DOHH2 (cell line): ENCODE measurements around the gene TBCD.

ENCODE experiments used
- H3F3A ChIP-seq: fragments of 200-600 bp; sonication (generic), shearing (Covaris generic); 2 replicates; pipeline ENCODE4 v1.6.0; 2016; ENCODE audit warnings: antibody characterized with exemption, mild to moderate bottlenecking; ENCODE audit not compliant: control insufficient read depth, insufficient read depth
- H3K27ac ChIP-seq: fragments of 200-600 bp; sonication (generic); 2 replicates; pipeline ENCODE4 v1.5.1; 2014; ENCODE audit warnings: low read depth, mild to moderate bottlenecking, low read length, moderate library complexity
- H3K27me3 ChIP-seq: fragments of 200-600 bp; sonication (generic); 2 replicates; pipeline ENCODE4 v1.6.1; 2014; ENCODE audit warnings: mild to moderate bottlenecking, low read length, mixed read lengths; ENCODE audit not compliant: control insufficient read depth
- H3K36me3 ChIP-seq: fragments of 200-600 bp; sonication (generic); 2 replicates; pipeline ENCODE4 v1.6.1; 2014; ENCODE audit warnings: mild to moderate bottlenecking, low read length, moderate library complexity, mixed read lengths; ENCODE audit not compliant: control insufficient read depth
- H3K4me1 ChIP-seq: fragments of 200-600 bp; sonication (generic); 2 replicates; pipeline ENCODE4 v1.6.1; 2014; ENCODE audit warnings: mild to moderate bottlenecking, low read length, mixed read lengths; ENCODE audit not compliant: control insufficient read depth
- H3K4me2 ChIP-seq: fragments of 200-600 bp; sonication (generic); 2 replicates; pipeline ENCODE4 v1.6.0; 2014; ENCODE audit warnings: mild to moderate bottlenecking, low read length, moderate library complexity
- H3K4me3 ChIP-seq: fragments of 200-600 bp; sonication (generic); 2 replicates; pipeline ENCODE4 v1.5.1; 2014; ENCODE audit warnings: mild to moderate bottlenecking, low read length, mixed read lengths
- H3K79me2 ChIP-seq: fragments of 200-600 bp; sonication (generic); 2 replicates; pipeline ENCODE4 v1.6.1; 2014; ENCODE audit warnings: mild to moderate bottlenecking, low read length, mixed read lengths; ENCODE audit not compliant: control insufficient read depth
- H3K9me2 ChIP-seq: fragments of 200-600 bp; sonication (generic); replicated peaks from 2 replicates; pipeline ENCODE4 v1.6.1; 2014; ENCODE audit warnings: mild to moderate bottlenecking, low read length, mixed read lengths; ENCODE audit not compliant: control insufficient read depth
- H3K9me3 ChIP-seq: fragments of 200-600 bp; sonication (generic); 2 replicates; pipeline ENCODE4 v1.6.1; 2014; ENCODE audit warnings: antibody characterized with exemption, low read length, mixed read lengths; ENCODE audit not compliant: control insufficient read depth, insufficient read depth
- H4K20me1 ChIP-seq: fragments of 200-600 bp; sonication (generic); 2 replicates; pipeline ENCODE4 v1.6.0; 2014; ENCODE audit warnings: low read depth, mild to moderate bottlenecking, antibody characterized with exemption, low read length, moderate library complexity; ENCODE audit not compliant: control insufficient read depth, insufficient read depth
- EZH2phosphoT487 ChIP-seq: fragments of 200-600 bp; sonication (generic); IDR thresholded peaks from 2 replicates; pipeline ENCODE4 v1.6.1; 2017; ENCODE audit warnings: borderline replicate concordance, mild to moderate bottlenecking, antibody characterized with exemption, low read length, moderate library complexity, mixed read lengths
- TF ChIP-seq, protein P1 (sequence below): fragments of 200-600 bp; sonication (generic); IDR thresholded peaks from one replicate; pipeline ENCODE4 v1.5.1; 2014; ENCODE audit warnings: antibody characterized with exemption, mild to moderate bottlenecking, low read depth, low read length; ENCODE audit not compliant: poor library complexity, severe bottlenecking

Gene TBCD

DNA sequence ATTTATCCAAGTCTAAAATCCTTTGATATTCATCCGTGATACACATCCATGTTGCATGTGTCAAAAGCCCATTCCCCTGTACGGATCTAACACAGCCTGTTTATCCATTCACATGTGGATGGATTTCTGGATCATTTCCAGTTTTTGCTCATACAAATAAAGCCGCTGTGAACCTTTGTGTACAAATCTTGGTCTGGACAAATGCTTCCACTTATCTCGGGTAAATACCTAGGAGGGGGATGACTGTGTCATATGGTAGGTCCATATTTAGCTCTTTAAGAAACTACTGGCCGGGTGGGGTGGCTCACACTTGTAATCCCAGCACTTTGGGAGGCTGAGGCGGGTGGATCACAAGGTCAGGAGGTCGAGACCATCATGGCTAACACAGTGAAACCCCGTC lies 6.3 kb upstream of the TBCD start:
- peaks cover 13% of the 10 kb centered on the region for H3K36me3 ChIP-seq
- no peaks in the 10 kb centered on the region for H3K79me2 ChIP-seq
- H4K20me1 ChIP-seq: no peaks in the 10 kb centered on the region
- H3K9me3 ChIP-seq: peaks cover 9% of the 10 kb centered on the region
- no peak overlapping the region for H3K4me2 ChIP-seq
- H3K27me3 ChIP-seq: no peaks in the 10 kb centered on the region
- H3K27ac ChIP-seq: no peak overlapping the region
- no peaks in the 10 kb centered on the region for H3K9me2 ChIP-seq
- no peak for TF ChIP-seq EZH2phosphoT487
- TF ChIP-seq, protein P1, sequence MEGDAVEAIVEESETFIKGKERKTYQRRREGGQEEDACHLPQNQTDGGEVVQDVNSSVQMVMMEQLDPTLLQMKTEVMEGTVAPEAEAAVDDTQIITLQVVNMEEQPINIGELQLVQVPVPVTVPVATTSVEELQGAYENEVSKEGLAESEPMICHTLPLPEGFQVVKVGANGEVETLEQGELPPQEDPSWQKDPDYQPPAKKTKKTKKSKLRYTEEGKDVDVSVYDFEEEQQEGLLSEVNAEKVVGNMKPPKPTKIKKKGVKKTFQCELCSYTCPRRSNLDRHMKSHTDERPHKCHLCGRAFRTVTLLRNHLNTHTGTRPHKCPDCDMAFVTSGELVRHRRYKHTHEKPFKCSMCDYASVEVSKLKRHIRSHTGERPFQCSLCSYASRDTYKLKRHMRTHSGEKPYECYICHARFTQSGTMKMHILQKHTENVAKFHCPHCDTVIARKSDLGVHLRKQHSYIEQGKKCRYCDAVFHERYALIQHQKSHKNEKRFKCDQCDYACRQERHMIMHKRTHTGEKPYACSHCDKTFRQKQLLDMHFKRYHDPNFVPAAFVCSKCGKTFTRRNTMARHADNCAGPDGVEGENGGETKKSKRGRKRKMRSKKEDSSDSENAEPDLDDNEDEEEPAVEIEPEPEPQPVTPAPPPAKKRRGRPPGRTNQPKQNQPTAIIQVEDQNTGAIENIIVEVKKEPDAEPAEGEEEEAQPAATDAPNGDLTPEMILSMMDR: no peak
- no peaks in the 10 kb centered on the region for H3K4me1 ChIP-seq
- no peaks in the 10 kb centered on the region for H3F3A ChIP-seq
- H3K4me3 ChIP-seq: no peak overlapping the region

DNA sequence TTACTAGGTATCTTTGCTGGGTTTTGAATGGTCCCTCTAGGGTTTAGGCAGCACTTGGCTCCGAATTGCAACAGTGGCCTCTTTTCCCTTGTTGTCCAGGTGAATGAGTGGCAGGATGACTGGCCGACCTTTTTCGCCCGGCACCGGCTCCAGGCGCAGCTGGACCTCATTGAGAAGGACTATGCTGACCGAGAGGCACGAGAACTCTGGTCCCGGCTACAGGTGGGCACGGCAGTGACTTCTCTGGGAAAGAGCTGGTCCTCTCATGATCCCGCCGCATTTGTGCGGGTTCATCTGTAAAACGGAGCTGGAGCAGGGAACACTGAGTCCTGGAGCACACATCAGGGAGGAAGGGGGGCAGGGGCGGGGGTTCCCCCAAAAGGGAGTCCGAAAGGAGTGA lies 3.1 kb upstream of the TBCD start:
- Histone ChIP-seq H3K4me3 (no peak overlapping the region), H3F3A (no peaks in the 10 kb centered on the region), H3K4me2 (no peak overlapping the region), H3K27me3 (no peaks in the 10 kb centered on the region), H3K9me3 (no peaks in the 10 kb centered on the region), H3K79me2 (peaks cover 19% of the 10 kb centered on the region), H3K9me2 (no peaks in the 10 kb centered on the region), H3K27ac (no peak overlapping the region), H3K36me3 (no peaks in the 10 kb centered on the region), H4K20me1 (no peaks in the 10 kb centered on the region), H3K4me1 (peaks cover 13% of the 10 kb centered on the region)
- TF ChIP-seq, protein P1: no peak
- TF ChIP-seq EZH2phosphoT487: no peak

DNA sequence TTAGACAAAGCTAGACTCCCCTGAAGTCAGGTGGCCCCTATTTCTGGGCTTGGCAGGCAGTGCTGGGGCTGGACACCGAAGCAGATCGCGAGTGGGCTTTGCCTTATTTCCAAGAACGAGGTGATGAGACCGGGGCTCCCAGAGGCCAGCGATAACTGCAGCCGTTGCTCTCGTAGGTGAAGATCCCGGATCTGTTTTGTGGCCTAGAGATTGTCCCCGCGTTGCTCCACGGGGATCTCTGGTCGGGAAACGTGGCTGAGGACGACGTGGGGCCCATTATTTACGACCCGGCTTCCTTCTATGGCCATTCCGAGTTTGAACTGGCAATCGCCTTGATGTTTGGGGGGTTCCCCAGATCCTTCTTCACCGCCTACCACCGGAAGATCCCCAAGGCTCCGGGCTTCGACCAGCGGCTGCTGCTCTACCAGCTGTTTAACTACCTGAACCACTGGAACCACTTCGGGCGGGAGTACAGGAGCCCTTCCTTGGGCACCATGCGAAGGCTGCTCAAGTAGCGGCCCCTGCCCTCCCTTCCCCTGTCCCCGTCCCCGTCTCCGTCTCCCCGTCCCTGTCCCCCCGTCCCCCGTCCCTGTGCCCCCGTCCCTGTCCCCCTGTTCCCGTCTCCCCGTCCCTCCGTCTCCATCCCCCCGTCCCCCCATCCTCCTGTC lies 1.5 kb upstream of the TBCD start:
- no peaks in the 10 kb centered on the region for H3K27me3 ChIP-seq
- no peaks in the 10 kb centered on the region for H3K9me3 ChIP-seq
- H3K9me2 ChIP-seq: no peaks in the 10 kb centered on the region
- no peaks in the 10 kb centered on the region for H4K20me1 ChIP-seq
- H3K4me1 ChIP-seq: peaks cover 20% of the 10 kb centered on the region
- H3K79me2 ChIP-seq: peaks cover 35% of the 10 kb centered on the region
- no peak overlapping the region for H3K4me2 ChIP-seq
- H3K36me3 ChIP-seq: peaks cover 3% of the 10 kb centered on the region; the same call in 1 of the 2 replicates
- no peak overlapping the region for H3K27ac ChIP-seq
- TF ChIP-seq EZH2phosphoT487: no peak
- TF ChIP-seq, protein P1: no peak
- H3F3A ChIP-seq: no peaks in the 10 kb centered on the region
- no peak overlapping the region for H3K4me3 ChIP-seq
